Activated B cell treated with CpG ODN at 0.5 μM for 24 hours (primary cell): Measurements from ENCODE around the gene RRBP1. TPM values are rescaled to one million over a fixed set of nuclear protein-coding genes. Genes with fewer than 3 reads are reported as not detected.

Source experiments
- ATAC-seq: fragments of 200-7000 bp; cut with Tn5 transposase; one replicate; pipeline ENCODE4 v1.10.0; 2021; ENCODE audit warnings: low read depth, mild to moderate bottlenecking, moderate library complexity
- CTCF ChIA-PET: fragments of 350-600 bp; sonication (Branson Sonifier 250); formaldehyde crosslinking; loops from one replicate; lab custom pipeline; 2021; ENCODE audit warnings: antibody characterized with exemption; lab: Charles Lee
- POLR2A ChIA-PET: fragments of 350-600 bp; sonication (Branson Sonifier 250); formaldehyde crosslinking; loops from one replicate; lab custom pipeline; 2021; ENCODE audit warnings: antibody characterized with exemption; lab: Charles Lee
- DNase-seq: peaks from one replicate; pipeline ENCODE4 v3.0.0; 2022
- H3K27ac Mint-ChIP-seq: one replicate; pipeline ENCODE4 v1.8.0; 2020; ENCODE audit warnings: mixed read lengths
- H3K27me3 Mint-ChIP-seq: one replicate; pipeline ENCODE4 v1.8.0; 2021; ENCODE audit warnings: mixed read lengths
- H3K36me3 Mint-ChIP-seq: one replicate; pipeline ENCODE4 v1.8.0; 2021; ENCODE audit warnings: low read depth, mixed read lengths
- H3K4me1 Mint-ChIP-seq: one replicate; pipeline ENCODE4 v1.8.0; 2021; ENCODE audit warnings: mixed read lengths
- H3K4me3 Mint-ChIP-seq: one replicate; pipeline ENCODE4 v1.8.0; 2020; ENCODE audit warnings: mild to moderate bottlenecking, mixed read lengths
- H3K9me3 Mint-ChIP-seq: one replicate; pipeline ENCODE4 v1.8.0; 2020; ENCODE audit warnings: mixed read lengths
- CTCF ChIP-seq: fragments of 200-600 bp; IDR thresholded peaks from one replicate; pipeline ENCODE4 v1.8.0; 2022; ENCODE audit warnings: antibody characterized with exemption, mild to moderate bottlenecking
- intact Hi-C: fragments of 100-400 bp; cut with micrococcal nuclease; formaldehyde crosslinking; loops from one replicate; pipeline ENCODE4 v1.15.1; 2024
- total RNA-seq: library from RNA; stranded (reverse); gene quantifications from 2 replicates; pipeline ENCODE4 v1.2.3, GENCODE V29; 2022

The RRBP1 gene
- total RNA-seq, 1 donor from 2014 or later: 22.0 TPM

- no peak for TF ChIP-seq CTCF
- no peaks in the 10 kb centered on the region for H3K36me3 Mint-ChIP-seq
- ATAC-seq (no peak), DNase-seq (no peak)
- ChIA-PET POLR2A (no interaction called here), CTCF (no interaction called here)
- no peak overlapping the region for H3K27ac Mint-ChIP-seq
- no peaks in the 10 kb centered on the region for H3K4me1 Mint-ChIP-seq
- H3K27me3 Mint-ChIP-seq: peaks cover 47% of the 10 kb centered on the region
- peaks cover 10% of the 10 kb centered on the region for H3K9me3 Mint-ChIP-seq
- intact Hi-C loops: no loop called here
- no peak overlapping the region for H3K4me3 Mint-ChIP-seq
Measured at GRCh38 chr20:17690144-17690543, 8.1 kb upstream of the RRBP1 start.

- Mint-ChIP-seq H3K4me1 (no peaks in the 10 kb centered on the region), H3K27me3 (peaks cover 48% of the 10 kb centered on the region)
- intact Hi-C loops: no loop called here
Measured at GRCh38 chr20:17688965-17689364, 6.9 kb upstream of the RRBP1 start.

GRCh38 chr20:17687800-17688199 lies 5.8 kb upstream of the RRBP1 start:
- TF ChIP-seq CTCF: no peak
- ATAC-seq (no peak), DNase-seq (no peak)
- intact Hi-C loops: no loop called here
- peaks cover 10% of the 10 kb centered on the region for H3K9me3 Mint-ChIP-seq
- H3K27ac Mint-ChIP-seq: no peak overlapping the region
- ChIA-PET CTCF (no interaction called here), POLR2A (no interaction called here)
- H3K4me1 Mint-ChIP-seq: peaks cover 4% of the 10 kb centered on the region
- H3K27me3 Mint-ChIP-seq: peaks cover 49% of the 10 kb centered on the region
- H3K36me3 Mint-ChIP-seq: no peaks in the 10 kb centered on the region
- H3K4me3 Mint-ChIP-seq: no peak overlapping the region

More at GRCh38 chr20:17688965-17689364, 6.9 kb upstream of the RRBP1 start:
- H3K4me3 Mint-ChIP-seq: no peak overlapping the region
- CTCF ChIA-PET: no interaction called here
- peaks cover 10% of the 10 kb centered on the region for H3K9me3 Mint-ChIP-seq
- no peak for DNase-seq
- no peak for ATAC-seq
- POLR2A ChIA-PET: no interaction called here
- H3K36me3 Mint-ChIP-seq: no peaks in the 10 kb centered on the region
- TF ChIP-seq CTCF: no peak
- H3K27ac Mint-ChIP-seq: no peak overlapping the region

GRCh38 chr20:17685168-17685567 lies 3.1 kb upstream of the RRBP1 start:
- Mint-ChIP-seq H3K4me3 (no peak overlapping the region), H3K36me3 (no peaks in the 10 kb centered on the region), H3K4me1 (peaks cover 11% of the 10 kb centered on the region), H3K9me3 (peaks cover 4% of the 10 kb centered on the region), H3K27me3 (peaks cover 35% of the 10 kb centered on the region), H3K27ac (no peak overlapping the region)
- POLR2A ChIA-PET: no interaction called here
- intact Hi-C loops: no loop called here
- ATAC-seq (no peak), DNase-seq (no peak)
- no peak for TF ChIP-seq CTCF
- CTCF ChIA-PET: no interaction called here

- intact Hi-C loops: loop anchor here (5.0 kb wide), 1 partner anchor 903 kb away; the partner anchor contains the start of gene DTD1
- H3K36me3 Mint-ChIP-seq: no peaks in the 10 kb centered on the region
- no peak overlapping the region for H3K4me3 Mint-ChIP-seq
- H3K27ac Mint-ChIP-seq: no peak overlapping the region
- CTCF ChIA-PET: interaction anchor here (2.6 to 6.8 kb wide), 2 partner anchors 213 to 312 kb away, joined by 30 to 108 read pairs; no protein-coding TSS in a partner anchor
- H3K9me3 Mint-ChIP-seq: peaks cover 2% of the 10 kb centered on the region
- POLR2A ChIA-PET: no interaction called here
- TF ChIP-seq CTCF: no peak
- DNase-seq: no peak
- no peak for ATAC-seq
- peaks cover 20% of the 10 kb centered on the region for H3K4me1 Mint-ChIP-seq
- H3K27me3 Mint-ChIP-seq: peaks cover 34% of the 10 kb centered on the region
Measured at GRCh38 chr20:17684077-17684888, 2.2 kb upstream of the RRBP1 start.
